GM18498 (cell line): ENCODE results near the gene MTMR6.
"Not testable (repeated sequence)": the region's sequence is repeated elsewhere in the genome, so short reads cannot be mapped to it uniquely, and the experiment has no call there.

Experiments
- ATAC-seq: cut with Tn5 transposase; IDR thresholded peaks from one replicate; pipeline ENCODE4 v1.9.1; 2021; ENCODE audit warnings: mild to moderate bottlenecking, moderate library complexity; ENCODE audit not compliant: unreplicated experiment

MTMR6 gene

GRCh38 chr13:25286969-25287961 lies at the start of gene MTMR6:
Gene MTMR6 (minus strand): TSS chr13:25287488. CDS start chr13:25287247, 241 bp downstream.
- peak; percentile 99 for ATAC-seq

GRCh38 chr13:25335856-25336255 lies 48.6 kb upstream of the MTMR6 start:
- no peak for ATAC-seq

GRCh38 chr13:25330541-25330940 lies 43.3 kb upstream of the MTMR6 start:
- ATAC-seq = no peak

GRCh38 chr13:25329706-25330105 lies 42.4 kb upstream of the MTMR6 start:
- no peak for ATAC-seq

- no peak for ATAC-seq
These were observed 36.8 kb upstream of the MTMR6 start for GRCh38 chr13:25324100-25324499.

- no peak for ATAC-seq
These were observed 32.5 kb upstream of the MTMR6 start for GRCh38 chr13:25319771-25320170.

GRCh38 chr13:25318946-25319345 lies 31.7 kb upstream of the MTMR6 start:
- ATAC-seq = not testable (repeated sequence)

- no peak for ATAC-seq
These were observed 23.6 kb upstream of the MTMR6 start for GRCh38 chr13:25310891-25311290.

- ATAC-seq = no peak
These were observed 19.6 kb upstream of the MTMR6 start for GRCh38 chr13:25306671-25307464.

GRCh38 chr13:25302121-25302520 lies 14.8 kb upstream of the MTMR6 start:
- ATAC-seq = no peak

GRCh38 chr13:25301347-25302113 lies 14.2 kb upstream of the MTMR6 start, which contains the start of gene NUP58:
Gene NUP58 (plus strand): TSS chr13:25301625. CDS start chr13:25301774, 149 bp downstream.
- peak; percentile 99 for ATAC-seq

- peak; percentile 19 for ATAC-seq
These were observed 13.6 kb upstream of the MTMR6 start for GRCh38 chr13:25300861-25301346.

- ATAC-seq = no peak
These were observed 8.4 kb upstream of the MTMR6 start for GRCh38 chr13:25295701-25296100.

GRCh38 chr13:25295228-25295627 lies 7.9 kb upstream of the MTMR6 start:
- no peak for ATAC-seq

GRCh38 chr13:25292301-25292700 lies 5.0 kb upstream of the MTMR6 start:
- no peak for ATAC-seq

GRCh38 chr13:25291691-25292090 lies 4.4 kb upstream of the MTMR6 start:
- ATAC-seq = no peak

- ATAC-seq = no peak
These were observed 1.7 kb upstream of the MTMR6 start for GRCh38 chr13:25288966-25289365.

- ATAC-seq = peak; percentile 20
These were observed 850 bp downstream of the MTMR6 start for GRCh38 chr13:25286308-25286968.

GRCh38 chr13:25281935-25282332 lies 5.4 kb downstream of the MTMR6 start:
- peak; percentile 22 for ATAC-seq
